Measurements from ENCODE around the gene ABCC1.

DNA sequence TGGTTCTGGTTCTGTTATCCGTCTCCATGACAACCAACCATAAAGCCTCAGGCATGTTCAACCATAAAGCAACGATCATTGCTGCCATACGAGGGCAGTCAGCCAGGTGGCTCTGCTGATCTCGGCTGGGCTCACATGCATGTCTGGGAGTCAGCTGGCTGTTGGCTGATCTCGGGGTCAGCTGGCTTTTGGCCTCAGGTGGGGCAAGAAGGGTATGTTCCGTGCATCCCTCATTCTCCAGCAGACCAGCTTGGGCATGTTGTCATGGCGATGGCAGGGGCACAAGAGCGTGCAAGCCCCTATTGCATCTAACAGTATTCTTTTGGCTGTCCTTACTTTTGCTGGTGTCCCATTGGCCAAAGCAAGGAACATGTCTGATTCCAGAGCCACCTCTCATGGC, 187.7 kb downstream of the ABCC1 start:
- TF ChIP-seq MXI1 (conservative IDR thresholded peaks at IDR 0.05; ENCODE audit: poor library complexity, severe bottlenecking) (no peak), POLR2AphosphoS5 (IDR thresholded peaks at IDR 0.05) (no peak), SMC3 (conservative IDR thresholded peaks at IDR 0.05; ENCODE audit: poor library complexity) (no peak), EZH2 (IDR thresholded peaks at IDR 0.05; ENCODE audit: borderline replicate concordance, insufficient read depth, low read length, poor library complexity, severe bottlenecking) (no peak)
- TF ChIP-seq, protein P1, sequence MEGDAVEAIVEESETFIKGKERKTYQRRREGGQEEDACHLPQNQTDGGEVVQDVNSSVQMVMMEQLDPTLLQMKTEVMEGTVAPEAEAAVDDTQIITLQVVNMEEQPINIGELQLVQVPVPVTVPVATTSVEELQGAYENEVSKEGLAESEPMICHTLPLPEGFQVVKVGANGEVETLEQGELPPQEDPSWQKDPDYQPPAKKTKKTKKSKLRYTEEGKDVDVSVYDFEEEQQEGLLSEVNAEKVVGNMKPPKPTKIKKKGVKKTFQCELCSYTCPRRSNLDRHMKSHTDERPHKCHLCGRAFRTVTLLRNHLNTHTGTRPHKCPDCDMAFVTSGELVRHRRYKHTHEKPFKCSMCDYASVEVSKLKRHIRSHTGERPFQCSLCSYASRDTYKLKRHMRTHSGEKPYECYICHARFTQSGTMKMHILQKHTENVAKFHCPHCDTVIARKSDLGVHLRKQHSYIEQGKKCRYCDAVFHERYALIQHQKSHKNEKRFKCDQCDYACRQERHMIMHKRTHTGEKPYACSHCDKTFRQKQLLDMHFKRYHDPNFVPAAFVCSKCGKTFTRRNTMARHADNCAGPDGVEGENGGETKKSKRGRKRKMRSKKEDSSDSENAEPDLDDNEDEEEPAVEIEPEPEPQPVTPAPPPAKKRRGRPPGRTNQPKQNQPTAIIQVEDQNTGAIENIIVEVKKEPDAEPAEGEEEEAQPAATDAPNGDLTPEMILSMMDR (IDR thresholded peaks at IDR 0.05; ENCODE audit: poor library complexity, severe bottlenecking), result no peak
